ENCODE results near the gene CUBN. TPM values are rescaled to one million over a fixed set of nuclear protein-coding genes. Genes with fewer than 3 reads are reported as not detected.
A peak's percentile ranks its signal among the peaks of the same experiment; 100 is the strongest.

Gene CUBN
- total RNA-seq, 2 donors from 2014 or later: 0.75 to 1.3 TPM

DNA sequence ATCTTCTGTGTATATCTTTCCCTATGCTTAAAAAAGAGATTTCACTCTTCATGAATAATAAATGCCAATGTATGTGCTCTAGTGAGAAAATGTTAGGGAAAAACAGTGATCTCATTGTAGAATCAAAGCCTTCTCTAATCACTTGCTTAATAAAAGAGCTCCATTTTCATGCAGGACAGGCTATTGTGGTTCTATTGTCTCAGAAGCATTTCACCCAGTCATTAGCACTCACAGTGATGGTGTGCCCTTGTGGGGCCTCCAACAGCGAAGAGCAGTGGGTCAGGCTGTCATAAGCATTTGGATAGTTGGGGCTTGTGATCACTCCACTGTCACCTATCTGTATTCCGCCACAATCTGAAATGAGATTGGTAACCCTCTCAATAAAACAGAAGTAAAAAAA lies 228.5 kb downstream of the CUBN start:
- H3K27ac Mint-ChIP-seq: peak overlapping the region; percentile 29
- 50% methylated on average over 2 of the region's 2 CpGs; no CpG with 5 or more reads in 1 of the 2 experiments for WGBS, 2 experiments (ENCODE audit: insufficient coverage in 1 of 2, insufficient read length in 1 of 2)
- Histone ChIP-seq H3K36me3 (ENCODE audit: control insufficient read depth, insufficient read depth, low read length) (no peaks in the 10 kb centered on the region), H3K27me3 (ENCODE audit: control insufficient read depth, insufficient read depth, low read length, poor library complexity, severe bottlenecking) (no peaks in the 10 kb centered on the region), H3K27ac (ENCODE audit: low read depth, low read length) (no peak overlapping the region), H3K9me3 (ENCODE audit: control insufficient read depth, low read length) (peaks cover 5% of the 10 kb centered on the region), H3K4me1 (ENCODE audit: control insufficient read depth, insufficient read depth, low read length) (no peaks in the 10 kb centered on the region), H3K9ac (ENCODE audit: extremely low read depth, low read length, poor library complexity, severe bottlenecking) (no peak overlapping the region), H3K4me3 (ENCODE audit: low read length) (no peak overlapping the region)
- no peaks in the 10 kb centered on the region for H3K27me3 Mint-ChIP-seq (ENCODE audit: insufficient read depth)
- no peak for DNase-seq
- TF ChIP-seq, protein P1, sequence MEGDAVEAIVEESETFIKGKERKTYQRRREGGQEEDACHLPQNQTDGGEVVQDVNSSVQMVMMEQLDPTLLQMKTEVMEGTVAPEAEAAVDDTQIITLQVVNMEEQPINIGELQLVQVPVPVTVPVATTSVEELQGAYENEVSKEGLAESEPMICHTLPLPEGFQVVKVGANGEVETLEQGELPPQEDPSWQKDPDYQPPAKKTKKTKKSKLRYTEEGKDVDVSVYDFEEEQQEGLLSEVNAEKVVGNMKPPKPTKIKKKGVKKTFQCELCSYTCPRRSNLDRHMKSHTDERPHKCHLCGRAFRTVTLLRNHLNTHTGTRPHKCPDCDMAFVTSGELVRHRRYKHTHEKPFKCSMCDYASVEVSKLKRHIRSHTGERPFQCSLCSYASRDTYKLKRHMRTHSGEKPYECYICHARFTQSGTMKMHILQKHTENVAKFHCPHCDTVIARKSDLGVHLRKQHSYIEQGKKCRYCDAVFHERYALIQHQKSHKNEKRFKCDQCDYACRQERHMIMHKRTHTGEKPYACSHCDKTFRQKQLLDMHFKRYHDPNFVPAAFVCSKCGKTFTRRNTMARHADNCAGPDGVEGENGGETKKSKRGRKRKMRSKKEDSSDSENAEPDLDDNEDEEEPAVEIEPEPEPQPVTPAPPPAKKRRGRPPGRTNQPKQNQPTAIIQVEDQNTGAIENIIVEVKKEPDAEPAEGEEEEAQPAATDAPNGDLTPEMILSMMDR (conservative IDR thresholded peaks at IDR 0.05): no peak
- no peaks in the 10 kb centered on the region for H3K36me3 Mint-ChIP-seq (ENCODE audit: low read depth)
- no peak overlapping the region for H3K4me3 Mint-ChIP-seq
- peaks cover 13% of the 10 kb centered on the region for H3K4me1 Mint-ChIP-seq
- no peaks in the 10 kb centered on the region for H3K9me3 Mint-ChIP-seq

DNA sequence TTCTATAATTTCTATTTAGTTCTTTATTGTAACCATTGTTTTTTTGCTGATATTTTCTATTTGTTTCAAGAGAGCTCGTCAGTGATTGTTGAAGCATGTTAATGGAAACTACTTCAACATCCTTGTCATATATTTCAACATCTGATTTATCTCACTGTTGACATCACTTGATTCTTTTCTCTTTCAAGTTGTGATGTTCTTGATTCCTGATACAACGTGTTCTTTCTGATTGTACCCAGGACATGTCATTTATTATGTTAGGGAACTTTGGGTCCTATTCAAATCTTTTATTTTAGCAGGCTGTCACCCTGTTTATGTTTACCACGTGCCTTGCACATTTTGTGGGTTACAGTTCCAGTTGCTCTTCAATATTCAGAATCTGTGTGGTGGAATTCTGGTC lies 232.6 kb downstream of the CUBN start:
- TF ChIP-seq, protein P1 (conservative IDR thresholded peaks at IDR 0.05): no peak
- no peak for DNase-seq
- H3K4me3 ChIP-seq (ENCODE audit: low read length): no peak overlapping the region
- Mint-ChIP-seq H3K27me3 (ENCODE audit: insufficient read depth) (no peaks in the 10 kb centered on the region), H3K36me3 (ENCODE audit: low read depth) (no peaks in the 10 kb centered on the region), H3K9me3 (no peaks in the 10 kb centered on the region), H3K4me1 (peaks cover 13% of the 10 kb centered on the region), H3K4me3 (no peak overlapping the region), H3K27ac (no peak overlapping the region)
- no peaks in the 10 kb centered on the region for H3K4me1 ChIP-seq (ENCODE audit: control insufficient read depth, insufficient read depth, low read length)
- no peaks in the 10 kb centered on the region for H3K27me3 ChIP-seq (ENCODE audit: control insufficient read depth, insufficient read depth, low read length, poor library complexity, severe bottlenecking)
- H3K9ac ChIP-seq (ENCODE audit: extremely low read depth, low read length, poor library complexity, severe bottlenecking): no peak overlapping the region
- WGBS, 2 experiments (ENCODE audit: insufficient coverage in 1 of 2, insufficient read length in 1 of 2): 95 to 100% methylated on average over 1 to 3 of the region's 3 CpGs
- H3K27ac ChIP-seq (ENCODE audit: low read depth, low read length): no peak overlapping the region
- peaks cover 5% of the 10 kb centered on the region for H3K9me3 ChIP-seq (ENCODE audit: control insufficient read depth, low read length)
- H3K36me3 ChIP-seq (ENCODE audit: control insufficient read depth, insufficient read depth, low read length): no peaks in the 10 kb centered on the region

DNA sequence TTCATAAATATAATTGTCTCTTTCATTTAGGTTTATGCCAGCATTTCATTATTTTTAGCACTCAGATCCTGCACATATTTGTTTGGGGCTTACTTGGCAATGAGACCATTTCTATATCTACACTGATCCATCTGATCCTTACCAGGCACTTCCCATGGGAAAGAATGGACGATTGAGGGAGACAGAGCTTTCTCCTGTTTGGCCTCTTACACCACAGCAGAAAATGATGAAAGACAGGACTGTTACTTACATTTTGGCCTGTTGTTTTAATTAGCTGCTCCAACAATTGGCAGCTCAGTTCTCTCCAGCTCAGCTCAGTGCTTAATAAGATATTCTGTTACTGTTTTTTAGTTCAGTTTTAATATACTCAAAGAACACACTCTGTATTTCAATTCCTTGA lies 234.8 kb downstream of the CUBN start:
- Histone ChIP-seq H3K9ac (ENCODE audit: extremely low read depth, low read length, poor library complexity, severe bottlenecking) (no peak overlapping the region), H3K9me3 (ENCODE audit: control insufficient read depth, low read length) (peaks cover 5% of the 10 kb centered on the region), H3K4me3 (ENCODE audit: low read length) (no peak overlapping the region), H3K36me3 (ENCODE audit: control insufficient read depth, insufficient read depth, low read length) (no peaks in the 10 kb centered on the region), H3K4me1 (ENCODE audit: control insufficient read depth, insufficient read depth, low read length) (no peaks in the 10 kb centered on the region), H3K27ac (ENCODE audit: low read depth, low read length) (no peak overlapping the region), H3K27me3 (ENCODE audit: control insufficient read depth, insufficient read depth, low read length, poor library complexity, severe bottlenecking) (no peaks in the 10 kb centered on the region)
- WGBS, 2 experiments (ENCODE audit: insufficient coverage in 1 of 2, insufficient read length in 1 of 2): 88% methylated on average over 1 of the region's 1 CpG; no CpG with 5 or more reads in 1 of the 2 experiments
- Mint-ChIP-seq H3K4me3 (no peak overlapping the region), H3K4me1 (peaks cover 10% of the 10 kb centered on the region), H3K27ac (no peak overlapping the region), H3K36me3 (ENCODE audit: low read depth) (no peaks in the 10 kb centered on the region), H3K9me3 (no peaks in the 10 kb centered on the region), H3K27me3 (ENCODE audit: insufficient read depth) (peaks cover 2% of the 10 kb centered on the region)
- DNase-seq: no peak
- TF ChIP-seq, protein P1 (conservative IDR thresholded peaks at IDR 0.05): no peak

All from endodermal cell (in vitro differentiated cells).